Measurements from ENCODE around the gene PARL. TPM values are rescaled to one million over a fixed set of nuclear protein-coding genes. Genes with fewer than 3 reads are reported as not detected.

Gene PARL
- polyA plus RNA-seq, 2 of the 4 experiments (the other 2 are of a cell fraction): 45.9 to 71.6 TPM

DNA sequence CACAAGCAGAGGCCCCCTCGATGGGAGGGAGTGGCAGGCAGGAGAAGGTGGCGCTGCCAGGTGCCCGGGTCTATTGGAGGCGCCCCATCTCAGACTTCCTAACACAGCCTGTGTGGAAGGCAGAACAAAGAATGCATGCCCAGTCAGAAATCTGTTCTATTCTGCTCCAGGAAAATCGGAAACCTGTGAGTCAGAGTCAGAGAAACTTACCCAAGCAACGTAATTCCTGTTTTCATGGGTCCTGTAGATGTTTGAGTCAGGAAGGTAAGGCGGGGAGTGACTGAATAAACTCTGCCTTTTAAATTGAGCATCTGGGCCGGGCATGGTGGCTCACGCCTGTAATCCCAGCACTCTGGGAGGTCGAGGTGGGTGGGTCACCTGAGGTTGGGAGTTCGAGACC, 73.0 kb downstream of the PARL start:
- DNase-seq (ENCODE audit: low read depth in 1 of 2, low spot score in 1 of 2) (no peak), ATAC-seq (no peak), FAIRE-seq (no peak)
- Histone ChIP-seq H3K27ac (no peak overlapping the region), H3K4me2 (no peak overlapping the region), H3K4me3 (no peak overlapping the region), H3K4me1 (no peaks in the 10 kb centered on the region), H3K9me3 (no peaks in the 10 kb centered on the region)
- CTCF ChIA-PET: no interaction called here
- 84% methylated on average over 11 of the region's 11 CpGs for WGBS (ENCODE audit: missing lambda C conversion rate)
- TF ChIP-seq EP300 (IDR thresholded peaks at IDR 0.05): no peak
- TF ChIP-seq NR3C1 (IDR thresholded peaks at IDR 0.05): no peak
- no peak for TF ChIP-seq TP53 (CRISPR knock-in tag; IDR thresholded peaks at IDR 0.05)
- TF ChIP-seq RARB (CRISPR knock-in tag; IDR thresholded peaks at IDR 0.05): no peak
- TF ChIP-seq CHD4 (IDR thresholded peaks at IDR 0.05; ENCODE audit: borderline replicate concordance): no peak
- TF ChIP-seq GATA3 (IDR thresholded peaks at IDR 0.05; ENCODE audit: borderline replicate concordance): no peak
- TF ChIP-seq, protein P1, sequence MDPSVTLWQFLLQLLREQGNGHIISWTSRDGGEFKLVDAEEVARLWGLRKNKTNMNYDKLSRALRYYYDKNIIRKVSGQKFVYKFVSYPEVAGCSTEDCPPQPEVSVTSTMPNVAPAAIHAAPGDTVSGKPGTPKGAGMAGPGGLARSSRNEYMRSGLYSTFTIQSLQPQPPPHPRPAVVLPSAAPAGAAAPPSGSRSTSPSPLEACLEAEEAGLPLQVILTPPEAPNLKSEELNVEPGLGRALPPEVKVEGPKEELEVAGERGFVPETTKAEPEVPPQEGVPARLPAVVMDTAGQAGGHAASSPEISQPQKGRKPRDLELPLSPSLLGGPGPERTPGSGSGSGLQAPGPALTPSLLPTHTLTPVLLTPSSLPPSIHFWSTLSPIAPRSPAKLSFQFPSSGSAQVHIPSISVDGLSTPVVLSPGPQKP (IDR thresholded peaks at IDR 0.05; ENCODE audit: low read depth, low read length): no peak
- no peak for TF ChIP-seq BHLHE40 (IDR thresholded peaks at IDR 0.05; ENCODE audit: low read depth, low read length)
- TF ChIP-seq, protein P2, sequence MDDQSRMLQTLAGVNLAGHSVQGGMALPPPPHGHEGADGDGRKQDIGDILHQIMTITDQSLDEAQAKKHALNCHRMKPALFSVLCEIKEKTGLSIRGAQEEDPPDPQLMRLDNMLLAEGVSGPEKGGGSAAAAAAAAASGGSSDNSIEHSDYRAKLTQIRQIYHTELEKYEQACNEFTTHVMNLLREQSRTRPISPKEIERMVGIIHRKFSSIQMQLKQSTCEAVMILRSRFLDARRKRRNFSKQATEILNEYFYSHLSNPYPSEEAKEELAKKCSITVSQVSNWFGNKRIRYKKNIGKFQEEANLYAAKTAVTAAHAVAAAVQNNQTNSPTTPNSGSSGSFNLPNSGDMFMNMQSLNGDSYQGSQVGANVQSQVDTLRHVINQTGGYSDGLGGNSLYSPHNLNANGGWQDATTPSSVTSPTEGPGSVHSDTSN (IDR thresholded peaks at IDR 0.05): no peak
- no peak for TF ChIP-seq MYC (IDR thresholded peaks at IDR 0.05; ENCODE audit: borderline replicate concordance, low read length)
- no peak for TF ChIP-seq RCOR1 (IDR thresholded peaks at IDR 0.05; ENCODE audit: low read depth, low read length)
- TF ChIP-seq SREBF2 (IDR thresholded peaks at IDR 0.05): no peak
- TF ChIP-seq TFCP2L1 (CRISPR knock-in tag; IDR thresholded peaks at IDR 0.05): no peak
- no peak for TF ChIP-seq HDAC2 (IDR thresholded peaks at IDR 0.05)
- TF ChIP-seq NFE2L2 (conservative IDR thresholded peaks at IDR 0.05; ENCODE audit: low read length): no peak
- TF ChIP-seq FOSB (CRISPR knock-in tag; IDR thresholded peaks at IDR 0.05): no peak
- TF ChIP-seq ZSCAN20 (CRISPR knock-in tag; IDR thresholded peaks at IDR 0.05): no peak
- no peak for TF ChIP-seq CBX2 (IDR thresholded peaks at IDR 0.05; ENCODE audit: borderline replicate concordance, low read depth)
- TF ChIP-seq, protein P3, sequence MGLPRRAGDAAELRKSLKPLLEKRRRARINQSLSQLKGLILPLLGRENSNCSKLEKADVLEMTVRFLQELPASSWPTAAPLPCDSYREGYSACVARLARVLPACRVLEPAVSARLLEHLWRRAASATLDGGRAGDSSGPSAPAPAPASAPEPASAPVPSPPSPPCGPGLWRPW (IDR thresholded peaks at IDR 0.05): no peak
- TF ChIP-seq HEYL (CRISPR knock-in tag; IDR thresholded peaks at IDR 0.05): no peak
- POLR2A ChIA-PET: no interaction called here

DNA sequence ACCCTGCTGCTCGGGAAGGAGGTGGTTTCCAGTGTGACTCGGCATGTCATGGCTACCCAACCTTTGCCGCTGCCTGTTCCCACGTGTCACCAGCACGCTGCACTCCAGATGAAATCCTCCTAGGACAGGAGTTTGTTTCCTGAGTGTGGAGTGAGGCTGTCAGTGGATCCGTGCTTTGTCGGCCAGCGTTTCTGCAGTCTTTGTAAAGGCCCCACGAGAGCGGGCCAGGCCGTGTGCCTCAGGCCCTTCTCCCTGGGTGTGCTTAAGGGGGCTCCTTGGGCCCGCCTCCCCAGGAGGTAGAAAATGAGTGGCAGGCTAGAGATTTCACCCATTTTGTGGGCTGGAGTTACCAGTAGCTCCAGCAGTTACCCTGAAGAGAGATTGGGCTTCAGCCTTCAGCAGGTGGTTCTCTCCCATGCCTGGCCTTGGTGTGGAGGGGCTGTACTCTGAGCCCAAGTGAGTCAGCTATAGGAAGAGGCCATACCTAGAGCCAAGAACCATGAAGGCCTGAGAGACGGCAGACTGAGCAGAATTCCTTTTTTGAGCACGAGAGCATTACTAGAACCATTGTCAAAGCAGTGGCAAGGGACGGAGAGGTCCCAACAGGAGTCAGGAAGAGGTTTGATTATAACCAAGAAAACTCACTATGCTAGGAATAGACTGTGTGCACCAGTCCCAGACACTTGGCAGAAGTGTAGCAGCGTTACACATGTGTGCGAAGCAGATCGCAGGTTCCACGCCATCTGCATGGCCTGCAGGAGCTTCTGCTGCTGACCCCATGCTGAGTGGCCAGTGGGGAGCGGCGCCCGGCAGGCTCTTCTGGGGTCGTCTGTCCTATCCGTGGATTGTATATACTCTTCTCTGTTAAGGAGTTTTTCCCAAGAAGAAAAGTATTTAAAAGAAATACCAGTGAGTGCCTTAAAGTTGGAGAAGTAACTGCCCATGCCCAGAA, 73.8 kb downstream of the PARL start:
- no peak for ATAC-seq
- ChIA-PET CTCF (interaction anchor here (0.9 kb wide), 1 partner anchor 15 kb away, joined by 3 read pairs; no protein-coding TSS in a partner anchor), POLR2A (no interaction called here)
- H3K27ac ChIP-seq: no peak overlapping the region
- TF ChIP-seq CBX8 (IDR thresholded peaks at IDR 0.05): no peak
- TF ChIP-seq CEBPB (IDR thresholded peaks at IDR 0.05): no peak
- no peak for TF ChIP-seq RFX5 (IDR thresholded peaks at IDR 0.05)
- no peak for TF ChIP-seq TP53 (CRISPR knock-in tag; IDR thresholded peaks at IDR 0.05)
- TF ChIP-seq RARB (CRISPR knock-in tag; IDR thresholded peaks at IDR 0.05): no peak
- H3K4me2 ChIP-seq: no peak overlapping the region
- DNase-seq (ENCODE audit: low read depth in 1 of 2, low spot score in 1 of 2): no peak
- FAIRE-seq: no peak
- WGBS (ENCODE audit: missing lambda C conversion rate): 87% methylated on average over 20 of the region's 24 CpGs
- no peak overlapping the region for H3K4me3 ChIP-seq
- no peaks in the 10 kb centered on the region for H3K9me3 ChIP-seq
- H3K4me1 ChIP-seq: no peaks in the 10 kb centered on the region

DNA sequence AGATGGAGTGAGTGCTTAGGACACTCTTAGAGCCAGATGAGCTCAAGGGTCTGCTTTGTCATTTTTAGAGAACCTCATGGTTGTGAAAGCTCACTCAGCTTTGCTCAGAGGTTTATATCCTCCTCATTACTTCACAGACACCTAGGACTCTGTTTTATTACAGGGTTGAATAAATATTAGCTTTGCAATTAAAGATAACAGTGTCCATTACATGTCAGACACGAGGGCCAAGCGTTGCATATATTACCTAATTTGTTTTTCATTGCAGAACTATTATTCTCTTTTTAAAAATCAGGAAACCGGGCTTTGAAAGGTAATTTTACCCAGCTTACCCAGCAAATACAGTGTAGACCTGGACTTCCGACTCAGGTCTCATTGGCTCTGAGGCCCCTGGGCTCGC, 75.4 kb downstream of the PARL start:
- no peak for ATAC-seq
- no peak overlapping the region for H3K4me3 ChIP-seq
- no peaks in the 10 kb centered on the region for H3K9me3 ChIP-seq
- no peaks in the 10 kb centered on the region for H3K4me1 ChIP-seq
- no peak overlapping the region for H3K4me2 ChIP-seq
- FAIRE-seq: no peak
- CTCF ChIA-PET: no interaction called here
- no peak overlapping the region for H3K27ac ChIP-seq
- 82% methylated on average over 5 of the region's 5 CpGs for WGBS (ENCODE audit: missing lambda C conversion rate)
- POLR2A ChIA-PET: no interaction called here
- DNase-seq (ENCODE audit: low read depth in 1 of 2, low spot score in 1 of 2): no peak
- TF ChIP-seq ZC3H11A (IDR thresholded peaks at IDR 0.05) (no peak), FOXS1 (CRISPR knock-in tag; IDR thresholded peaks at IDR 0.05) (no peak), HOXB5 (CRISPR knock-in tag; IDR thresholded peaks at IDR 0.05) (no peak), NR3C1 (IDR thresholded peaks at IDR 0.05) (no peak), HOXB13 (CRISPR knock-in tag; IDR thresholded peaks at IDR 0.05; ENCODE audit: low read depth) (no peak), CHD2 (IDR thresholded peaks at IDR 0.05; ENCODE audit: low read length, partially characterized antibody) (no peak), SREBF2 (IDR thresholded peaks at IDR 0.05) (no peak)
- TF ChIP-seq, protein P4, sequence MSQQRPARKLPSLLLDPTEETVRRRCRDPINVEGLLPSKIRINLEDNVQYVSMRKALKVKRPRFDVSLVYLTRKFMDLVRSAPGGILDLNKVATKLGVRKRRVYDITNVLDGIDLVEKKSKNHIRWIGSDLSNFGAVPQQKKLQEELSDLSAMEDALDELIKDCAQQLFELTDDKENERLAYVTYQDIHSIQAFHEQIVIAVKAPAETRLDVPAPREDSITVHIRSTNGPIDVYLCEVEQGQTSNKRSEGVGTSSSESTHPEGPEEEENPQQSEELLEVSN (IDR thresholded peaks at IDR 0.05; ENCODE audit: borderline replicate concordance, low read depth): no peak
- TF ChIP-seq, protein P1 (IDR thresholded peaks at IDR 0.05; ENCODE audit: low read depth, low read length): no peak
- TF ChIP-seq, protein P5, sequence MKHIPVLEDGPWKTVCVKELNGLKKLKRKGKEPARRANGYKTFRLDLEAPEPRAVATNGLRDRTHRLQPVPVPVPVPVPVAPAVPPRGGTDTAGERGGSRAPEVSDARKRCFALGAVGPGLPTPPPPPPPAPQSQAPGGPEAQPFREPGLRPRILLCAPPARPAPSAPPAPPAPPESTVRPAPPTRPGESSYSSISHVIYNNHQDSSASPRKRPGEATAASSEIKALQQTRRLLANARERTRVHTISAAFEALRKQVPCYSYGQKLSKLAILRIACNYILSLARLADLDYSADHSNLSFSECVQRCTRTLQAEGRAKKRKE (CRISPR knock-in tag; IDR thresholded peaks at IDR 0.05; ENCODE audit: low read depth): no peak

All from A549 (cell line).